ENCODE data around the gene ZNF236.

The ZNF236 gene

GRCh38 chr18:76992226-76993084 lies 170.1 kb downstream of the ZNF236 start:
- no peak for DNase-seq

GRCh38 chr18:76993085-76993382 lies 170.7 kb downstream of the ZNF236 start:
- no peak for DNase-seq

- no peak for DNase-seq
Observed at GRCh38 chr18:76993573-76993972, 171.2 kb downstream of the ZNF236 start.

- DNase-seq, result no peak
Observed at GRCh38 chr18:76994086-76994654, 171.8 kb downstream of the ZNF236 start.

- no peak for DNase-seq
Observed at GRCh38 chr18:76995896-76996295, 173.5 kb downstream of the ZNF236 start.

- DNase-seq, result no peak
Observed at GRCh38 chr18:76996429-76996828, 174.1 kb downstream of the ZNF236 start.

GRCh38 chr18:76997951-76998808 lies 175.8 kb downstream of the ZNF236 start:
- no peak for DNase-seq

- DNase-seq, result no peak
Observed at GRCh38 chr18:76999077-76999476, 176.7 kb downstream of the ZNF236 start.

- DNase-seq, result no peak
Observed at GRCh38 chr18:77000527-77000926, 178.2 kb downstream of the ZNF236 start.

GRCh38 chr18:77001041-77001440 lies 178.7 kb downstream of the ZNF236 start:
- no peak for DNase-seq

- no peak for DNase-seq
Observed at GRCh38 chr18:77001979-77002378, 179.6 kb downstream of the ZNF236 start.

GRCh38 chr18:77002496-77002895 lies 180.1 kb downstream of the ZNF236 start:
- no peak for DNase-seq

GRCh38 chr18:77003316-77003715 lies 181.0 kb downstream of the ZNF236 start:
- no peak for DNase-seq

- DNase-seq, result no peak
Observed at GRCh38 chr18:77004555-77005380, 182.4 kb downstream of the ZNF236 start.

GRCh38 chr18:77005651-77006195 lies 183.4 kb downstream of the ZNF236 start:
- no peak for DNase-seq

- DNase-seq, result no peak
Observed at GRCh38 chr18:77006305-77007175, 184.2 kb downstream of the ZNF236 start.

GRCh38 chr18:77007251-77007650 lies 184.9 kb downstream of the ZNF236 start:
- DNase-seq, result no peak

- no peak for DNase-seq
Observed at GRCh38 chr18:77008006-77008405, 185.6 kb downstream of the ZNF236 start.

GRCh38 chr18:77008576-77009315 lies 186.4 kb downstream of the ZNF236 start:
- DNase-seq, result no peak

- DNase-seq, result no peak
Observed at GRCh38 chr18:77009675-77010074, 187.3 kb downstream of the ZNF236 start.

- no peak for DNase-seq
Observed at GRCh38 chr18:77012120-77012519, 189.8 kb downstream of the ZNF236 start.

Measured in NCI-H748 treated with DMSO at 0.1 percent for 48 hours (cell line).